ENCODE results near the gene GIMAP5.
"Not testable (repeated sequence)": the region's sequence is repeated elsewhere in the genome, so short reads cannot be mapped to it uniquely, and the experiment has no call there.

GIMAP5 gene

DNA sequence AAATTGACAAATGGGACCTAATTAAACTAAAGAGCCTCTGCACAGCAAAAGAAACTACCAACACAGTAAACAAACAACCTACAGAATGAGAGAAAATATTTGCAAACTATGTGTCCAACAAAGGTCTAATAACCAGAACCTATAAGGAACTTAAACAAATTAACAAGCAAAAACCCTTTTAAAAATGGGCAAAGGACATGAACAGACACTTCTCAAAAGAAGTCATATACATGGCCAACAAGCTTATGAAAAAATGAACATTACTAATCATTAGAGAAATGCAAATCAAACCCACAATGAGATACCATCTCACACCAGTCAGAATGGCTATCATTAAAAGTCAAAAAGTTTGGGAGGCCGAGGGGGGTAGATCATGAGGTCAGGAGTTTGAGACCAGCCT, 36.9 kb downstream of the GIMAP5 start:
- DNase-seq (ENCODE audit: low read depth): not testable (repeated sequence)

DNA sequence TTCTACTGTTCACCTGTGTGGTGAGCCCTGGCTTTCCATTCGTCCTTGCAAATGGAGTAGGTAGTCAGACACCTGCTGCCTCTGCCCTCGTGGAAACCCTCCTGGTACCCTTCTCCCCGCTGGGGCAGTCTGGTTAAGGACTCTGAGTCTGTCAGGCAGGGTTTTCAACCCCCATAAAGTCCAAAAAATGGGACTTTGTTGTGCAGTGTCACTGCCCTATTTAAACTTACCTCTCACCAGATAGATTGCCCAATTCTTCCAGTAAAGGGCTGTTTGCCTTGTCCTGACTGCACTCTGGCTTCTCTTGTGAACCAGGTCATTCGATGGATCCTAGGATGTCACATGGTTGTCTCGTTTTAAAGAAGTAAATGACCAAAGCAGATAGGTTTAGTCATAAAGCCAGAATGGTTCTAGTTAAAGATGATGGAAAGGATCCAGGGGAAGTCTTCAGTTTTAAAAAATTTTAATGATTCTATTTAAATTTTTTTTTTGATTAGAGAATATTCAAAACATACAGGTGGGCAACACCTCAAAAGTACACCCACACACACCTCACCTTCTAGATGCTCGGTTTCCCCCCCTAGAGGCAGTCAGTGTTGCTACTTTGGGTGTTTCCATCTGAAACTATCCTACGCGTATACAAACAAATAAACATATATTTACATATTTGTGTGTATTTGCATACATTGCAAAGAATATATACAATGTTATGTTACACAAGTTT, 41.0 kb downstream of the GIMAP5 start:
- DNase-seq (ENCODE audit: low read depth): no peak

DNA sequence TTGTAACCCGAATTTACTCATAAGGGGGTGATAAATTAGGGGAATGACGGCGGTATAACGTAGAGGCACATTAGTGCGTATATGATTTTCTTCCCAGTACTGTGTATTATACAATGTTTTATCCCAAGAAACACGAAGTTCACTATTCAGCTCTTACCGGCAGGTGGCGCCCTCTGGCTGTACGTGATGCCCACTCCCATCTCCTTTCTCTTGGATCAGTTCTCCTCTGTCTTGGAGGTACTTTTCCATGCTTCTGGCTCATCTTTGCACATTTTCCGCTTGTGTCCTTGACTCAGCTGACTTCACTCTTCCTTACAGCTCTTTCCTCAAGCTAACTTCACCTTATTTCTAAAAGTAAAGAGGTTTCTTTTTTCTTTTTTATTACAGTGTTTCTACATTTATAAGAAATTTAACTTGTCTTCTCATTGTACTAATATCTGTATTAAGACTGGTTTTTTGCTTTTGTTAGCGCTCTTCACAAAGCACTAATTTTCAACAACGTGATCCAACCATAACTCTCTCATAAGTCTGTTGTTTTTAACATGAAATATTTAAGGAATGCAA, 41.6 kb downstream of the GIMAP5 start:
- peak; percentile 4 for DNase-seq (ENCODE audit: low read depth)

DNA sequence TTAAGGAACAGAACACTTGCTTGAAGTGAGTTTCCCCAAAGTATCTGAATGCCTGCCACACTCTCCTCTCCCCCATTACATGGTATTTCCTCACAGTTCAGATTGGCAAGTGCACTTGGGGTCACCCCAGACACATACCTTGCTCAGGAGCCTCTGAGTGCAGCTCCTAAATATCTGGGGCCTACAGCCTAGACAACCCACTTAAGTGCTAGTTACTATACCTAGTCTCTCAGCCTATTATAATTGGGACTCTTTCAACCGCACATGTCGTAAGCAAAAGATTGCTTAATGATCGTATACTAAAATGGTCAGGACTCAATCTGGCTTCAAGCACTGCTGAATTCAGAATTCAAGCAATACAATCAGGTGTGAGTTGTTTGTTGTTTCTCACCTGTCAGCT, 43.1 kb downstream of the GIMAP5 start:
- no peak for DNase-seq (ENCODE audit: low read depth)

DNA sequence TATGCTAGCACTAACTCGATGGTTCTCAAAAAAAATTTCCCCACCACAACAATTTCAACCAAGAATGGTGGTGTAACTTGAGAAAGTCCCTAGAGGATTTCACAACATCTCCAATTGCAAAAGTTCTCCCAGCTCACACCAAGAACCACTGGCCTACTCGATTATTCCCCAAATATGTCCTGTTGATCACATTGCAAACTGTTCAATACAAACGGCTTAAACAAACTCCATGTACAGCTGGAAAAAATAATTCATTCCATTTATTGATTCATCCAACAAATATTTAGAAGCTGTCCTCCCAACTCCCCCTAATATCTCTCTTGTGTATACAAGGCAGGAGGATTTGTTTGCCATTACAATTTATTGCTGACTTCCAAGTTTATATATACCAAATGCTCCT, 43.9 kb downstream of the GIMAP5 start:
- peak; percentile 3 for DNase-seq (ENCODE audit: low read depth)

DNA sequence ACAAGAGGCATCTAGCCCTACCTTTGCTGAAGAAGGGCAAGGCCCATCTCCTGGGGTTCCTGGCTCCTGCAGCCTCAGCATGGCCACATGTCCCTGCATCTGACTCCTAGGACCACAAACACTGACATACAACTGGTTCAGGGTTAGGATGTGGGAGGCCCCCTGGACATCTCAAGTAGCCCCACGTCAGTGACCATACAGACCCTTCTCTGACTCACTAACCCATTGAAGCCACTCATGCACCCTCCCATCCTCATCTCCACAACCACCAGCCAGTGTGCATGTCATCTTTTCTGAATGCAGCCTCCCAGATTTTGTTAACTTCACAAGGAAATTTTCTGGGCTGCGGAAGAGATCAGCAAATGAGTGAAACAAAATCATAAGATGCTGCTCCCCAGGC, 44.7 kb downstream of the GIMAP5 start:
- no peak for DNase-seq (ENCODE audit: low read depth)

DNA sequence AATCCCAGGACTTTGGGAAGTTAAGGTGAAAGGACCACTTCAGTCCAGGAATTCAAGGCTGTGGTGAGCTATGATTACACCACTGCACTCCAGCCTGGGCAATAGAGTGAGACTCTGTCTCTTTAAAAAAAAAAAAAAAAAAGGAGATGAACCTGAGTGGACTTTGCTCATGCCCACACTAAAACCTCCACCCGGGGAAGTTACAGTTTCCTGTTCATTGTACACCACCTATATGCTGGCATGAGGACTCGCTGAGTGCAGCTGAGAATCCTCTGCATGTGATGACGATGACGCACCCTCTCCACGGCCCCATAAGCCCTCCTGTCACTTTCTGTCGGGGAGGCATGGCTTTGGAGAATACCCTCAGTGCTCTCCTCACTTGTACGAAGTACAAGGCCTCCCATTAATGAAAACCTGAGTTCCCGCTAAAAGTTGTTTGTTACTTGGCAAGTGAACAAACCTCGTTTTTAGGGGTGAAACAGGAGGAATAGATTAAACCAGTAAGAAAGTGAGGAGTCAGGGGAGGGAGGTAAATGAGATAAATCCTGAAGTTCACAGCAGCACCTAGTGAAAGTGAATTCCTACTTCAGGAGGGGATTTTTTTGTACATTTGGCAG, 47.0 kb downstream of the GIMAP5 start:
- DNase-seq (ENCODE audit: low read depth): no peak

DNA sequence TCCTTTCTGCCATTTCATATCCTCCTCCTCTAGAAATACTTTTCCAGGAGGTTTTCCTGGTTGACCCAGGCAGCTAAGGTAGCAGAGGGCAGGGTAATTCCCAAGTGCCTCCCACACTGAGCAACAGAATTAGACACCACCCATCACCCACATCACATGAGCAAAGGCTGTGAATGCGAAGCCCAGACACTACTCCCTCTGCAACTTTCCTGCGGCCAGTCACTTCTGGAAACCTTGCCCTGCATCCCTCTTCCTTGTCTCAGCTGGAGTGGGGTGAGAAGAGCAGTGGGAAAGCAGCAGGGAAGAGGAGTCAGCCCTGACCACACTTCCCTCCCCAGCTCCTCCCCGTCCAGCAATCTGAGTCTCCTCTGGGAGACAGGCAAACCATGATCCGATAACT, 47.7 kb downstream of the GIMAP5 start:
- DNase-seq (ENCODE audit: low read depth): no peak

DNA sequence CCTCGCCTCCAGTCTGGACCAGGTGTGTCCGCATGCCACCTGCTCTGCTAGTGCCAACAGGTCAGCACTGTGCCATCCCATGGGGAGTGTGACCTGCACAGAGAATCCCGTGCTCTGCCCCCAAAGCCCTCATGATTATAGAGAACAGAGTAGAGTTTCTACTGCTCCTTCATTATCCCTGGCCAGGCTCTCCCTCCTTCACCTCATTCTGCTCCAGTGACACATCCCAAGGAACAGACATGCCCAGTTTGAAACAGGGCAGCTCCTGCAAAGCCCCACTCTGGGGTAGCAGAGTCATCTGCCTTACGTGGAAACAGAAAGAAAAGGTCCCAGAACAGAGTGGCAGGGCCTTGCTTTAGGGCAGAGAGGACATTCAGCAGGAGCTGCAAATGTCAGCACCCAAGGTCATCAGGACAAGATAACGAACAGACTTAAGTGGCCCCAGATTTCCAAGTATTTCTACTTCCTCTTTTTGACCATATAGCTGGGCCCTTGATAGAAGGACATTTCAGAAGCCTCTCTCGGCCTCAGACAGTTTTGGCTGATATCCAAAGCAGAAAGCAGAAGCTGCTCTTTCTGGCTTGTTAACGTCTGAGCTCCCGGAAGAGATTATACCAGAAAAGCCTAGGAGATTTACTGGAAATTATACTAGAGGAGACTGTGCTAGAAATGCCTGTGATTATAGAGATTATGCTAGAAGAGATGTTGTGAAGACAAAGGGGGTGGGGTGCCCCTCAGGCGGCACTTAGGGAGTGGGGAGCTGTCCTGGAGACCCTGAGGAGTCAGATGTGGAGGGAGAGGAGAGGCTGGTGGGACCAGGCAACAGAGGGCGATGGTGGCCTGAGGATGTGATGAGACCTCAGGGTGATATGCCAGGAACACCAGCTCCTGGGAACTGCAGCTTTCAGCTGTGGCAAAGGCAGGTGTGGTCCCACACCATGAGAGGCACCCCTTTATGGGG, 50.4 kb downstream of the GIMAP5 start:
- no peak for DNase-seq (ENCODE audit: low read depth)

DNA sequence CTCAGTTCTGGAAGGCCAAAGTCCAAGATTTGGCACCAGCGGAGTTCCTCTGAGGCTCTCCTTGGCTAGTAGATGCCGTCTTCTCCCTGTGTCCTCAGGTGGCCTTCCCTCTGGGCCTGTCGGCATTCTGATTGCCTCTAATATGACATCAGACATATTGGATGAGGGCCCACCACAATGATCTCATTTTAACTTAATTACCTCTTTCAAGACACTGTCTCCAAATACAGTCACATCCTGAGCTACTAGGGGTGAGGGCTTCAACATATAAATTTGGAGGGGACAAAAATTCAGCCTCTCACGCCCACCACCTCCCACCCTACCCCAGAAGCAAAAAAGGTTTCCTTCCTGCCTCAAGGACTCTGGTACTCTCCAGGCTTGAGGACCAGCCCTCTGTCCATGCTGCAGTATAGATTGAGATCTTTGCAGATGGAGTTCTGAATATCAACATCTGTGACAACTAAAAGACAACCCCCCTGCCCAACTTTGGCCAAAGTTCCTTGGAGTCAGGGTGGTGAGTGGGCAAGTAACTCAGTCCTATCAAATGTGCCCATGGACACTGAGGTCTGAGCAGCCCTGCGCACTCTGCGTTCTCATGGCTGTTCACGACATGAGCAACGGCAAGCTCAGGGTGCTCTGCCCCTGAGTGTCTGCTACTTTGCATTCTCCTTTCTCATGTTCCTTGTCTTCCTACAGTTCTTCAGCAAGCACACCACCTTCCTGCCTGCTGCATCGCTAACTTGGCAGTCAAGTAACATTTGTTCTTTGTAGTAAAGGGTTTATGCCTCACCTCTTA, 51.5 kb downstream of the GIMAP5 start:
- no peak for DNase-seq (ENCODE audit: low read depth)

DNA sequence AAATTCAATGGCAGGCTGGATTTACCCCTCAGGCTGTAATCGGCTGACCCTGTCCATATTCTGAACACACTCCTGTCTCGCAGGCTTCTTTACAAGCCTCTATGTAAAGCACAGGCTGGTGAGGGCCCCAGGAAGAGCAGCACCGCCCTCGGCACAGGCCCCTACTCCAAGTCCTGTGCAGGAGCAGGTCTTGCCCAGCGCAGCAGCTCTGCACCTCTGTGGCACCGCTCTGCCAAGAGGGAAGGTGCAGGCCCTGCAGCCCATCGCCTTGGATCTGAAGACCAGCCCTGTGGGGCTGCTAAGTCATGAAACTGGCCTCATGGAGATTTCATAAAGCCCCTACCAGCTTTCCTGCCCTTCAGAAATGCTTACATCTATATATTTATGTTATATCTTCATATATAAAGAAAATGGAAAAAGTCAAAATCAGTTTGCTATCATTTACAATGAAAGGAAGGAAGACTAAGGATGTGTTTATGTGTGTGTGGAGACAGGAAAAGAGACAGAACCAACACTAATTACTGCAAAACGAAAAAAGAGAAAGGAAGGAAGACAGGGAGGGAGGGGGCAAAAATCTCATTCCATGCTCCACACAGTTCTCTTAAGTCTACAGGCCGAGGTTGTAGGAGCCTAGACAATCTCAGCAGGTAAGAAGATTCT, 53.3 kb downstream of the GIMAP5 start:
- DNase-seq (ENCODE audit: low read depth): no peak

DNA sequence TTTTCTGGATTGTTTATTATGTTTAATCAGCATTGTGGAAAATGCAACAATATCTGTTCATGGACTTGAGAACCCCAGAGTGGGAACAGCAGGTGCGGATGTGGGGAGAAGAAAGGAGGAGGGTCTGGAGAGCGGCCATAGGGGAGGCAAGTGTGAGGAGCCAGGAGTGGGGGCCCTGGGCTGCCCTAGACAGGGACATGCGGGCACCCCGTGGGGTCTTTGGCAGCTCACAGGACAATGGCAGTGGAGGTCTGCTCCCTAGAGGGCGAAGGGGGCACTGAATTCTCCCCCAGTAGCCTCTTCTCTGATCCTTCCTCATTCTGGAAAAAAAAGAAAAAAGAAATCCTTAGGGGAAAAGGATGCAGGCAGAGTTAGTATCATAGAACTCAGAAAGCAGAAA, 54.1 kb downstream of the GIMAP5 start:
- no peak for DNase-seq (ENCODE audit: low read depth)

DNA sequence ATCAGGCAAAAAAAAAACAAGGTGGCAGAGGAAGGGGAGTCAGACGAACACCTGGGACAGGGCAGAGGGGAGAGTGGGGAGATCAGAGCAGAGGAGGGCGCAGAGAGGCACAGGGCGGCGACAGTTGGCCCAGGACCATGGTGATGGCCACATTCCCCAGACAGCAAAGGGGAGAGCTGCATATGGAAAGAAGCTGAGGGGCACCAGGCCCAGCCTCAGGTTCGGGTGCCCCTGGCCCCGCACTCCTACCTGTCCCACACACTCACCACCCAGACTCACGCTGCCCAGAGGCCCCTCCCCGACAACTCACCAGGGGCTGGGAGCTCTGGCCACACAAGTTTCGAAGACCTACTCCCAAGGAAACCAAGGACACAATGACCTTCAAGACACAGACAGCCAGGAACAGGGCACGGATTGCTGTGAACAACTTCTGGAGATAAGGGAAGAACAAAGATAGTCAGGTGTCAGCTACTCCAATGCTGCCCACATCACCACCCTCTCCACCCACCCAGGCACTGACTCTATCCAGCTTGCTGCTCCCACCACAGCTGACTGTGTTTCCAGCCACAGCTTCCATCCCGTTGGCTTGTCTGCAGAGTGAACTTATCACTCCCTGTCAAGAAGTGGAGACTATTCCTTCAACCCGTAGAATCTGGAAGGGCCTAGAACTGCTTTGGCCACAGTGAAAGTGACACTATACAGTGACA, 54.7 kb downstream of the GIMAP5 start:
- no peak for DNase-seq (ENCODE audit: low read depth)
